ENCODE measurements around the gene KAZN. TPM values are rescaled to one million over a fixed set of nuclear protein-coding genes. Genes with fewer than 3 reads are reported as not detected.

The KAZN gene
- total and polyA plus RNA-seq, 2 of the 8 experiments (the other 6 are each of a cell fraction or from before 2014, with no cell fraction given): 3.7 to 11.8 TPM

GRCh38 chr1:14678011-14678638 is 79.6 kb downstream of the KAZN start (continued):
- no peak for TF ChIP-seq POLR2A (IDR thresholded peaks at IDR 0.05; ENCODE audit: control extremely low read depth in 1 of 2, low read depth in 2 of 2, low read length in 2 of 2)
- TF ChIP-seq CBX5 (IDR thresholded peaks at IDR 0.05; ENCODE audit: low read depth, low read length): no peak
- TF ChIP-seq TEAD4 (IDR thresholded peaks at IDR 0.05; ENCODE audit: low read depth, low read length): no peak
- TF ChIP-seq EZH2 (IDR thresholded peaks at IDR 0.05; ENCODE audit: low read depth, low read length, severe bottlenecking): no peak
- TF ChIP-seq SIX5 (IDR thresholded peaks at IDR 0.05; ENCODE audit: low read depth, low read length): no peak
- TF ChIP-seq GTF2F1 (IDR thresholded peaks at IDR 0.05; ENCODE audit: borderline replicate concordance, low read depth, low read length): no peak
